Suprapubic skin (tissue), 4 donors: Measurements from ENCODE around the gene XBP1. TPM values are rescaled to one million over a fixed set of nuclear protein-coding genes. Genes with fewer than 3 reads are reported as not detected.
"Not testable (repeated sequence)": the region's sequence is repeated elsewhere in the genome, so short reads cannot be mapped to it uniquely, and the experiment has no call there.

Experiments used
- DNase-seq, 2 donors: peaks; one replicate each; pipeline ENCODE4 v3.0.0-alpha.2; 2019; ENCODE audit warnings: low spot score in 2 of 2
- H3K27ac ChIP-seq: fragments of 200-600 bp; sonication (generic); one replicate; pipeline ENCODE4 v1.5.1; 2019
- H3K27me3 ChIP-seq: fragments of 200-600 bp; sonication (generic); one replicate; pipeline ENCODE4 v1.5.1; 2019
- H3K36me3 ChIP-seq: fragments of 200-600 bp; sonication (generic); one replicate; pipeline ENCODE4 v1.5.1; 2019
- H3K4me1 ChIP-seq: fragments of 200-600 bp; sonication (generic); one replicate; pipeline ENCODE4 v1.5.1; 2019
- H3K4me3 ChIP-seq: fragments of 200-600 bp; sonication (generic); one replicate; pipeline ENCODE4 v1.5.1; 2019; ENCODE audit warnings: mild to moderate bottlenecking
- H3K9me3 ChIP-seq: fragments of 200-600 bp; sonication (generic); one replicate; pipeline ENCODE4 v1.5.1; 2019
- CTCF ChIP-seq, 2 donors: fragments of 200-600 bp in 1 of 2; fragments of 450-650 bp in 1 of 2; sonication (generic) in 1 of 2; IDR thresholded peaks; one replicate each; pipeline ENCODE4 v1.5.1; 2016 to 2019; ENCODE audit warnings: antibody characterized with exemption in 2 of 2, mild to moderate bottlenecking in 1 of 2, moderate library complexity in 1 of 2
- EP300 ChIP-seq: sonication (generic); formaldehyde crosslinking; IDR thresholded peaks from one replicate; pipeline ENCODE4 v1.6.1; 2017; ENCODE audit warnings: antibody characterized with exemption
- POLR2A ChIP-seq, 2 donors: fragments of 450-650 bp; IDR thresholded peaks; one replicate each; pipeline ENCODE4 v1.6.1; 2017; ENCODE audit warnings: antibody characterized with exemption in 2 of 2, mild to moderate bottlenecking in 2 of 2, moderate library complexity in 2 of 2
- POLR2AphosphoS5 ChIP-seq, 3 donors: sonication (generic); formaldehyde crosslinking; IDR thresholded peaks; one replicate each; pipeline ENCODE4 v1.6.1; 2017; ENCODE audit warnings: antibody characterized with exemption in 3 of 3
- WGBS: methylation state at CpG from one replicate; pipeline ENCODE4 v1.1.5; 2018; 5-methylcytosine and 5-hydroxymethylcytosine counted together
- total RNA-seq, 4 donors: library from RNA; depleted of rRNA; stranded (reverse); fragments of >200 nt; gene quantifications; one replicate each; pipeline ENCODE4 v1.1.0, GENCODE V29; 2016

XBP1 gene
- total RNA-seq, 4 donors from 2014 or later: 220 to 305 (median 237) TPM

GRCh38 chr22:28761449-28761755, 39.0 kb downstream of the XBP1 start:
- H3K4me3 ChIP-seq: no peak overlapping the region
- H3K27ac ChIP-seq: no peak overlapping the region
- no peaks in the 10 kb centered on the region for H3K9me3 ChIP-seq
- H3K27me3 ChIP-seq: no peaks in the 10 kb centered on the region
- TF ChIP-seq EP300 (no peak), POLR2A (IDR thresholded peaks at IDR 0.05) (no peak), POLR2AphosphoS5 (IDR thresholded peaks at IDR 0.05) (no peak), CTCF (IDR thresholded peaks at IDR 0.05) (no peak)
- 96% methylated on average over 10 of the region's 10 CpGs for WGBS
- no peak for DNase-seq
- no peaks in the 10 kb centered on the region for H3K36me3 ChIP-seq
- H3K4me1 ChIP-seq: peaks cover 7% of the 10 kb centered on the region

GRCh38 chr22:28759861-28760560, 40.4 kb downstream of the XBP1 start:
- DNase-seq: no peak
- WGBS: 67% methylated on average over 3 of the region's 3 CpGs
- Histone ChIP-seq H3K9me3 (no peaks in the 10 kb centered on the region), H3K27ac (no peak overlapping the region), H3K36me3 (no peaks in the 10 kb centered on the region), H3K4me3 (no peak overlapping the region), H3K27me3 (no peaks in the 10 kb centered on the region), H3K4me1 (peaks cover 7% of the 10 kb centered on the region)
- TF ChIP-seq EP300 (no peak), POLR2A (IDR thresholded peaks at IDR 0.05) (no peak), POLR2AphosphoS5 (IDR thresholded peaks at IDR 0.05) (no peak), CTCF (IDR thresholded peaks at IDR 0.05) (no peak)

GRCh38 chr22:28754512-28754911, 45.9 kb downstream of the XBP1 start:
- H3K4me1 ChIP-seq, H3K27me3 ChIP-seq, H3K4me3 ChIP-seq, H3K27ac ChIP-seq, DNase-seq, H3K9me3 ChIP-seq: not testable (repeated sequence)
- peaks cover 23% of the 10 kb centered on the region for H3K36me3 ChIP-seq
- WGBS: 90% methylated on average over 3 of the region's 3 CpGs

- DNase-seq: no peak
- no peak overlapping the region for H3K27ac ChIP-seq
- no peaks in the 10 kb centered on the region for H3K9me3 ChIP-seq
- H3K36me3 ChIP-seq: peaks cover 63% of the 10 kb centered on the region
- no peaks in the 10 kb centered on the region for H3K4me1 ChIP-seq
- WGBS: 77% methylated on average over 6 of the region's 6 CpGs
- no peaks in the 10 kb centered on the region for H3K27me3 ChIP-seq
- TF ChIP-seq POLR2AphosphoS5 (IDR thresholded peaks at IDR 0.05): no peak
- H3K4me3 ChIP-seq: no peak overlapping the region
Observed at GRCh38 chr22:28750471-28750881, 49.9 kb downstream of the XBP1 start.

Other genes starting within 250 kb of the XBP1 start
- gene TTC28, start 120.7 kb downstream of the XBP1 start, total RNA-seq: 10 to 100 TPM in 2 of 4 donors, 1 to 10 TPM in 2; 8.1 to 23.1 (median 11.7) TPM
- 10 to 100 TPM in 2 of 4 donors, 1 to 10 TPM in 2; 6.1 to 14.8 (median 10.0) TPM for gene CHEK2, start 58.7 kb downstream of the XBP1 start, total RNA-seq
- 10 to 100 TPM; 14.2 to 28.1 (median 20.5) TPM for gene HSCB, start 58.5 kb downstream of the XBP1 start, total RNA-seq
- gene CCDC117, start 27.9 kb downstream of the XBP1 start, total RNA-seq: 10 to 100 TPM; 12.0 to 21.2 (median 16.6) TPM
- gene ZNRF3, start 83.0 kb upstream of the XBP1 start, total RNA-seq: 10 to 100 TPM; 13.3 to 20.7 (median 18.4) TPM